ENCODE data around the gene TFG. TPM values are rescaled to one million over a fixed set of nuclear protein-coding genes. Genes with fewer than 3 reads are reported as not detected.

The TFG gene
- total and polyA plus RNA-seq, 4 experiments from 2014 or later, result 42.3 to 56.6 (median 47.8) TPM

DNA sequence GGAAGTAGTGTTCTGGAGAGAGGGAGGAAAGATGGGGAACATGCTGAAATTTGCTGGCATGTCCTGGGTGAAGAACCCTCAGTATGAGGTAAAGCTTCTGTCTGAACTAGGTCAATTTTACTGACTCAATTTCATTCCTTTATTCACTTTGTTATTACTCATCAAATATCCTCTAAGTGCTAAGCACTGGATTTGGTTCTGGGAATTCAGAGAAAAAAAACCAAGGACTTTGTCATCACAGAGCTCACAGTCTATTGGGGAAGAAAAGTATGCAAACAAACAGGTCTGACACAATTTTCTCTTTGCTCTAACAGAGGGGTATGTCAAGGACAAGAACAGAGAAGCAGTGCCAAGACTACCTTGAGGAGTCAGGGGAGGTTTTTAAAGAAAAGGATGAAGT lies 68.0 kb downstream of the TFG start:
- POLR2A ChIA-PET (ENCODE audit: partially characterized antibody), result no interaction called here
- intact Hi-C loops (cut with micrococcal nuclease), result no loop called here

DNA sequence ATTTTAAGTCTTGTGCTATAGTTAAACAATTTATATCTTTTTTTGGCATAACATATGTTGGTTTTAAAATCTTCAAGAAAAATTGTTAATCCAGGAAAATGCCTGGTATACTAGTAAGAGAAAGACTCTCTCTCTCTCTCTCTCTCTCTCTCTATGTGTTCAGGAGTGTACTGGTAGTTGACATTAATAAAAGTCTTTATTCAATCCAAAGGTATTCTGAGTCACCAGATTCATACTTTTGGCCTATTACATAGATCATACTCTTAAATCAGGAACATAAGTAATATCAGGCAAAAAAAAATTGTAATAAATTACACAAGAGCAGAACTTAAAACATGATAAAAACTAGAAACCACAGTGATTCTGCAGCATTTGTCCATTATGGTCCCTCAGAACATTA lies 70.2 kb downstream of the TFG start:
- POLR2A ChIA-PET (ENCODE audit: partially characterized antibody), result no interaction called here
- Mint-ChIP-seq H3K4me3 (no peak overlapping the region), H3K36me3 (no peaks in the 10 kb centered on the region), H3K27ac (no peak overlapping the region), H3K4me1 (no peaks in the 10 kb centered on the region), H3K27me3 (no peaks in the 10 kb centered on the region), H3K9me3 (peaks cover 0 to 4% (median 0%) of the 10 kb centered on the region in 8 donors)
- Histone ChIP-seq H3K4me1 (ENCODE audit: insufficient read depth, low read length) (no peaks in the 10 kb centered on the region), H3K36me3 (ENCODE audit: insufficient read depth, low read length) (no peaks in the 10 kb centered on the region), H3K27ac (ENCODE audit: low read depth, low read length) (no peak overlapping the region), H3K9me3 (ENCODE audit: control insufficient read depth in 1 of 2, low read length in 2 of 2) (no peaks in the 10 kb centered on the region), H3K27me3 (ENCODE audit: insufficient read depth, low read length) (no peaks in the 10 kb centered on the region), H3K4me3 (ENCODE audit: low read length in 2 of 2) (no peak overlapping the region)
- intact Hi-C loops (cut with micrococcal nuclease), result no loop called here
- DNase-seq, result no peak
- CTCF ChIA-PET (ENCODE audit: partially characterized antibody), result no interaction called here

More for the DNA sequence above, 68.0 kb downstream of the TFG start:
- no peaks in the 10 kb centered on the region for H3K4me1 Mint-ChIP-seq
- no peak for DNase-seq
- no peak overlapping the region for H3K4me3 ChIP-seq (ENCODE audit: low read length in 2 of 2)
- H3K36me3 Mint-ChIP-seq, result no peaks in the 10 kb centered on the region
- H3K36me3 ChIP-seq (ENCODE audit: insufficient read depth, low read length), result no peaks in the 10 kb centered on the region
- no peaks in the 10 kb centered on the region for H3K9me3 ChIP-seq (ENCODE audit: control insufficient read depth in 1 of 2, low read length in 2 of 2)
- H3K4me1 ChIP-seq (ENCODE audit: insufficient read depth, low read length), result no peaks in the 10 kb centered on the region
- H3K27ac ChIP-seq (ENCODE audit: low read depth, low read length), result no peak overlapping the region
- no peaks in the 10 kb centered on the region for H3K27me3 Mint-ChIP-seq
- no peak overlapping the region for H3K27ac Mint-ChIP-seq
- H3K4me3 Mint-ChIP-seq, result no peak overlapping the region
- no peaks in the 10 kb centered on the region for H3K9me3 Mint-ChIP-seq
- no peaks in the 10 kb centered on the region for H3K27me3 ChIP-seq (ENCODE audit: insufficient read depth, low read length)
- CTCF ChIA-PET (ENCODE audit: partially characterized antibody), result no interaction called here

DNA sequence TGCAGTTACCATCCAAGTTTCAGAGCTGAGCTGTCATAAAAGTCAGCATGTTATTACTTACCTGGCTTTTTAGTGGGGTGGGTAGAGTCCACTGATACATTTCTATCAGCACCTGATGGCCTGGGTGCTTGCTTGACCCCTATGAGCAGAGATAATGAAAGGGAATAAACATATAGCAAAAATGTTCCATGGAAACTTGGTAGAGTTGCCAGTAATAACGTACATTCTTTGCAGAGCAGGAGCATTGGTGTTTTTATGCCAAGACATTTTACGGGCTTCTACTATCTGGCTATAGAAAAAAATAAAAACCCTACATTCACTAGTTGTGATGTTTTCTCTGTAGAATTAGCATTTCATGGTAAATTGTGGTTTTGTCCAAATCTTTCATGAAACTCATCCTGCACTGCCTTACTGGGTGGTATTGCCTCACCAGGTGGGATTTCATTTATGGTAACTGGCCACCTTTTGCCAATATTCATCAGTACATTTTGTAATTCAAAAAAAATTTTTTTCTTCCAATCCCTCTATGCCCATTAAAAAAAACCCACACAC lies 70.9 kb downstream of the TFG start:
- CTCF ChIA-PET (ENCODE audit: partially characterized antibody), result no interaction called here
- no peaks in the 10 kb centered on the region for H3K27me3 ChIP-seq (ENCODE audit: insufficient read depth, low read length)
- H3K4me1 ChIP-seq (ENCODE audit: insufficient read depth, low read length), result no peaks in the 10 kb centered on the region
- Mint-ChIP-seq H3K4me1 (no peaks in the 10 kb centered on the region), H3K27me3 (no peaks in the 10 kb centered on the region), H3K9me3 (peaks cover 0 to 4% (median 0%) of the 10 kb centered on the region in 8 donors), H3K4me3 (no peak overlapping the region), H3K27ac (no peak overlapping the region), H3K36me3 (no peaks in the 10 kb centered on the region)
- H3K9me3 ChIP-seq (ENCODE audit: control insufficient read depth in 1 of 2, low read length in 2 of 2), result no peaks in the 10 kb centered on the region
- no peak overlapping the region for H3K4me3 ChIP-seq (ENCODE audit: low read length in 2 of 2)
- H3K36me3 ChIP-seq (ENCODE audit: insufficient read depth, low read length), result no peaks in the 10 kb centered on the region
- DNase-seq, result no peak
- intact Hi-C loops (cut with micrococcal nuclease), result no loop called here
- H3K27ac ChIP-seq (ENCODE audit: low read depth, low read length), result no peak overlapping the region
- POLR2A ChIA-PET (ENCODE audit: partially characterized antibody), result no interaction called here

- no peaks in the 10 kb centered on the region for H3K4me1 ChIP-seq (ENCODE audit: insufficient read depth, low read length)
Measured at GRCh38 chr3:100781301-100781700, 72.0 kb downstream of the TFG start.

DNA sequence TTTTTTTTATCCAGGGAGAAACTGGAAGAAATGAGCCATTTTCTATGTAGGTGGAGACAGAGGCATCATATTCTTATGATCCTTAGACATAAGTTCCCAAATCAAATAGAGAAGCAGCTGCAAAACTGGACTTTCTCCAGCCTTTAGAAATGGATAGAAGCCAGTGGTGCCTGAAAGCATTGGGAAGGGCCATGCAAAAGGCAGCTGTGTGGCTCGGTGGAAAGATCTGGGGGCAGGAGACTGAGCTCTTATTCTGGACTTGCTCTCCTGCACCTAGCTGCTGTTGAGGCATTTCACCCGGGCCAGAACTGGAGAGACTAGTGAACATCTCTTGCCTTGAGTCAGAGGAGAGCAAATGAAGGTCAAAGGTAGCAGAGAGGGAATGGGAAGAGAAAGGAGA lies 73.1 kb downstream of the TFG start:
- Histone ChIP-seq H3K4me3 (ENCODE audit: low read length in 2 of 2) (no peak overlapping the region), H3K9me3 (ENCODE audit: control insufficient read depth in 1 of 2, low read length in 2 of 2) (no peaks in the 10 kb centered on the region), H3K36me3 (ENCODE audit: insufficient read depth, low read length) (no peaks in the 10 kb centered on the region), H3K27ac (ENCODE audit: low read depth, low read length) (no peak overlapping the region), H3K4me1 (ENCODE audit: insufficient read depth, low read length) (no peaks in the 10 kb centered on the region), H3K27me3 (ENCODE audit: insufficient read depth, low read length) (no peaks in the 10 kb centered on the region)
- no peak for DNase-seq
- H3K4me3 Mint-ChIP-seq, result no peak overlapping the region
- no peaks in the 10 kb centered on the region for H3K36me3 Mint-ChIP-seq
- H3K4me1 Mint-ChIP-seq, result no peaks in the 10 kb centered on the region
- intact Hi-C loops (cut with micrococcal nuclease), result no loop called here
- peaks cover 0 to 12% (median 1%) of the 10 kb centered on the region in 8 donors for H3K9me3 Mint-ChIP-seq
- POLR2A ChIA-PET (ENCODE audit: partially characterized antibody), result no interaction called here
- H3K27ac Mint-ChIP-seq, result no peak overlapping the region
- CTCF ChIA-PET (ENCODE audit: partially characterized antibody), result no interaction called here
- H3K27me3 Mint-ChIP-seq, result no peaks in the 10 kb centered on the region

More at GRCh38 chr3:100781301-100781700, 72.0 kb downstream of the TFG start:
- H3K27ac Mint-ChIP-seq, result no peak overlapping the region
- Histone ChIP-seq H3K27me3 (ENCODE audit: insufficient read depth, low read length) (no peaks in the 10 kb centered on the region), H3K36me3 (ENCODE audit: insufficient read depth, low read length) (no peaks in the 10 kb centered on the region), H3K9me3 (ENCODE audit: control insufficient read depth in 1 of 2, low read length in 2 of 2) (no peaks in the 10 kb centered on the region), H3K4me3 (ENCODE audit: low read length in 2 of 2) (no peak overlapping the region), H3K27ac (ENCODE audit: low read depth, low read length) (no peak overlapping the region)
- peaks cover 0 to 12% (median 1%) of the 10 kb centered on the region in 8 donors for H3K9me3 Mint-ChIP-seq
- ChIA-PET POLR2A (ENCODE audit: partially characterized antibody) (no interaction called here), CTCF (ENCODE audit: partially characterized antibody) (no interaction called here)
- no peaks in the 10 kb centered on the region for H3K27me3 Mint-ChIP-seq
- no peak overlapping the region for H3K4me3 Mint-ChIP-seq
- H3K4me1 Mint-ChIP-seq, result no peaks in the 10 kb centered on the region
- DNase-seq, result no peak
- intact Hi-C loops (cut with micrococcal nuclease), result no loop called here
- no peaks in the 10 kb centered on the region for H3K36me3 Mint-ChIP-seq

GRCh38 chr3:100782906-100783305 lies 73.6 kb downstream of the TFG start:
- ChIA-PET POLR2A (ENCODE audit: partially characterized antibody) (no interaction called here), CTCF (ENCODE audit: partially characterized antibody) (no interaction called here)
- peaks cover 0 to 12% (median 1%) of the 10 kb centered on the region in 8 donors for H3K9me3 Mint-ChIP-seq
- H3K27ac Mint-ChIP-seq, result no peak overlapping the region
- DNase-seq, result no peak
- H3K9me3 ChIP-seq (ENCODE audit: control insufficient read depth in 1 of 2, low read length in 2 of 2), result no peaks in the 10 kb centered on the region
- no peaks in the 10 kb centered on the region for H3K27me3 Mint-ChIP-seq
- H3K4me3 Mint-ChIP-seq, result no peak overlapping the region
- intact Hi-C loops (cut with micrococcal nuclease), result no loop called here
- no peaks in the 10 kb centered on the region for H3K36me3 ChIP-seq (ENCODE audit: insufficient read depth, low read length)
- no peak overlapping the region for H3K4me3 ChIP-seq (ENCODE audit: low read length in 2 of 2)
- H3K27ac ChIP-seq (ENCODE audit: low read depth, low read length), result no peak overlapping the region
- no peaks in the 10 kb centered on the region for H3K4me1 Mint-ChIP-seq
- no peaks in the 10 kb centered on the region for H3K27me3 ChIP-seq (ENCODE audit: insufficient read depth, low read length)
- no peaks in the 10 kb centered on the region for H3K36me3 Mint-ChIP-seq
- no peaks in the 10 kb centered on the region for H3K4me1 ChIP-seq (ENCODE audit: insufficient read depth, low read length)

GRCh38 chr3:100783619-100784018 lies 74.3 kb downstream of the TFG start:
- Histone ChIP-seq H3K4me1 (ENCODE audit: insufficient read depth, low read length) (no peaks in the 10 kb centered on the region), H3K4me3 (ENCODE audit: low read length in 2 of 2) (no peak overlapping the region), H3K9me3 (ENCODE audit: control insufficient read depth in 1 of 2, low read length in 2 of 2) (no peaks in the 10 kb centered on the region), H3K27ac (ENCODE audit: low read depth, low read length) (no peak overlapping the region), H3K27me3 (ENCODE audit: insufficient read depth, low read length) (no peaks in the 10 kb centered on the region), H3K36me3 (ENCODE audit: insufficient read depth, low read length) (no peaks in the 10 kb centered on the region)
- Mint-ChIP-seq H3K9me3 (peaks cover 0 to 12% (median 1%) of the 10 kb centered on the region in 8 donors), H3K4me3 (no peak overlapping the region), H3K27me3 (no peaks in the 10 kb centered on the region), H3K4me1 (no peaks in the 10 kb centered on the region), H3K36me3 (no peaks in the 10 kb centered on the region), H3K27ac (no peak overlapping the region)
- CTCF ChIA-PET (ENCODE audit: partially characterized antibody), result no interaction called here
- POLR2A ChIA-PET (ENCODE audit: partially characterized antibody), result no interaction called here
- intact Hi-C loops (cut with micrococcal nuclease), result no loop called here
- no peak for DNase-seq

DNA sequence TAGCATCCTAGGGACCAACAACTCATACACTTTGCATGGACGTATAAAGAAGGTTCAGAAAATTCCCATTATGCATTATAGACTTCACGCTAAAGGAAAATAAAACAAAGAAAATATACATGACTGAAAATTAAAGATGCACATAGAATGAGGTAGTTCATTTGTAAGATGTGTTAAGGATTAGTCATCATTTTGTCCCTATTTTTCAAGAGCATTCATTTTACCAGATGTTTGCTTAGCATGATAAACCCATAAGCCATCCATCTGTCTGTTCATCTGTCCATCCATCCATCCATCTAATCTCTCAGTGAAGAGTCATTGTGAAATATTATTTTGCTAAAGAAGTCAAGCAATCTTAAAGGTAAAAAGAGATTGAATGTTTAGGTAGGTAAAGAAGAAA lies 80.3 kb downstream of the TFG start:
- Mint-ChIP-seq H3K4me1 (no peaks in the 10 kb centered on the region), H3K27ac (no peak overlapping the region), H3K27me3 (no peaks in the 10 kb centered on the region), H3K36me3 (no peaks in the 10 kb centered on the region), H3K4me3 (no peak overlapping the region), H3K9me3 (peaks cover 0 to 8% (median 1%) of the 10 kb centered on the region in 8 donors)
- Histone ChIP-seq H3K9me3 (ENCODE audit: control insufficient read depth in 1 of 2, low read length in 2 of 2) (no peaks in the 10 kb centered on the region), H3K4me1 (ENCODE audit: insufficient read depth, low read length) (no peaks in the 10 kb centered on the region), H3K27ac (ENCODE audit: low read depth, low read length) (no peak overlapping the region), H3K4me3 (ENCODE audit: low read length in 2 of 2) (no peak overlapping the region), H3K27me3 (ENCODE audit: insufficient read depth, low read length) (no peaks in the 10 kb centered on the region), H3K36me3 (ENCODE audit: insufficient read depth, low read length) (no peaks in the 10 kb centered on the region)
- POLR2A ChIA-PET (ENCODE audit: partially characterized antibody), result no interaction called here
- CTCF ChIA-PET (ENCODE audit: partially characterized antibody), result no interaction called here
- intact Hi-C loops (cut with micrococcal nuclease), result no loop called here
- DNase-seq, result no peak
